Fibroblast of pulmonary artery (primary cell): ENCODE results near the gene DHX15.

Source experiments
- DNase-seq: peaks from one replicate; pipeline ENCODE4 v3.0.0-alpha.2; 2010; ENCODE audit warnings: low read depth
- H3K4me3 ChIP-seq: replicated peaks from 2 replicates; pipeline ENCODE4 v1.5.1; 2011; ENCODE audit warnings: low read depth, mild to moderate bottlenecking, control low read depth, low read length, moderate library complexity
- CTCF ChIP-seq: IDR thresholded peaks from 2 replicates; pipeline ENCODE4 v1.5.1; 2011; ENCODE audit warnings: mild to moderate bottlenecking, control low read depth, low read length, inconsistent platforms; ENCODE audit errors: missing control alignments

Gene DHX15

GRCh38 chr4:24588216-24588954, 4.0 kb upstream of the DHX15 start:
- H3K4me3 ChIP-seq = no peak overlapping the region
- TF ChIP-seq CTCF = no peak
- DNase-seq = no peak

- no peak for TF ChIP-seq CTCF
- peak overlapping the region; percentile 99 for H3K4me3 ChIP-seq
- peak; percentile 52 for DNase-seq
Measured at GRCh38 chr4:24583451-24584210, 723 bp downstream of the DHX15 start.

- DNase-seq = no peak
- TF ChIP-seq CTCF = no peak
- H3K4me3 ChIP-seq = peak overlapping the region; percentile 99
Measured at GRCh38 chr4:24582235-24582832, 2.0 kb downstream of the DHX15 start.

GRCh38 chr4:24578364-24578763, 6.0 kb downstream of the DHX15 start:
- DNase-seq = no peak
- no peak for TF ChIP-seq CTCF
- H3K4me3 ChIP-seq = no peak overlapping the region

- TF ChIP-seq CTCF = no peak
- no peak overlapping the region for H3K4me3 ChIP-seq
- DNase-seq = no peak
Measured at GRCh38 chr4:24576276-24576675, 8.1 kb downstream of the DHX15 start.

- DNase-seq = no peak
- no peak overlapping the region for H3K4me3 ChIP-seq
- no peak for TF ChIP-seq CTCF
Measured at GRCh38 chr4:24574236-24574635, 10.1 kb downstream of the DHX15 start.
